Stomach (tissue), 4 donors: Measurements from ENCODE around the gene SMAD3.

Experiments used
- EP300 ChIP-seq: sonication (generic); formaldehyde crosslinking; IDR thresholded peaks from one replicate; pipeline ENCODE4 v1.6.1; 2017; ENCODE audit warnings: antibody characterized with exemption
- POLR2AphosphoS5 ChIP-seq, 3 donors: sonication (generic); formaldehyde crosslinking; IDR thresholded peaks; one replicate each; pipeline ENCODE4 v1.6.1; 2016; ENCODE audit warnings: antibody characterized with exemption in 3 of 3
- TF ChIP-seq, protein P1 (sequence below), 7 experiments: fragments of 450-650 bp in 4 of 7; fragments of 200-600 bp in 3 of 7; sonication (generic) in 3 of 7; IDR thresholded peaks; one replicate each; pipeline ENCODE4 v1.5.1; 2016 to 2019; ENCODE audit warnings: antibody characterized with exemption in 7 of 7, control low read depth in 2 of 7, mild to moderate bottlenecking in 1 of 7

DNA sequence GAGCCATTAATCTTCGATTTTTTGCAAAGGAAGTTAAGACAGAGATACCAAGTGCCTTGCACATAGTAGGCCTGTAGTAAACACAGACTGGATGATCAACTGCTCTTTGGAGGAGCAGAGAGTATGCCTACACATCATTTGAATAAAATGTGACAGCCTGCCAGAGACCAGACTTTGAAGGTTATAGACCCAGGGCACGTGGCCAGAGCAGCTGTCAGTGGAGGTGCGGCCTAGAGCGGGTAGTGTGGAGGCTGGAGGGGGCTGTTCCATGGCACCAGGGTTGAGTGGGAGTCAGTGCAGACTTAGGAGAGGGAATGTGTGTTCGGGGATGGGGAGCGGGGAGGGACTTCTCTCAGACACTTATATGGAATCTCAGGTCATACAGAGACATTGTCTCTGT lies 80.8 kb downstream of the SMAD3 start:
- TF ChIP-seq, protein P1, sequence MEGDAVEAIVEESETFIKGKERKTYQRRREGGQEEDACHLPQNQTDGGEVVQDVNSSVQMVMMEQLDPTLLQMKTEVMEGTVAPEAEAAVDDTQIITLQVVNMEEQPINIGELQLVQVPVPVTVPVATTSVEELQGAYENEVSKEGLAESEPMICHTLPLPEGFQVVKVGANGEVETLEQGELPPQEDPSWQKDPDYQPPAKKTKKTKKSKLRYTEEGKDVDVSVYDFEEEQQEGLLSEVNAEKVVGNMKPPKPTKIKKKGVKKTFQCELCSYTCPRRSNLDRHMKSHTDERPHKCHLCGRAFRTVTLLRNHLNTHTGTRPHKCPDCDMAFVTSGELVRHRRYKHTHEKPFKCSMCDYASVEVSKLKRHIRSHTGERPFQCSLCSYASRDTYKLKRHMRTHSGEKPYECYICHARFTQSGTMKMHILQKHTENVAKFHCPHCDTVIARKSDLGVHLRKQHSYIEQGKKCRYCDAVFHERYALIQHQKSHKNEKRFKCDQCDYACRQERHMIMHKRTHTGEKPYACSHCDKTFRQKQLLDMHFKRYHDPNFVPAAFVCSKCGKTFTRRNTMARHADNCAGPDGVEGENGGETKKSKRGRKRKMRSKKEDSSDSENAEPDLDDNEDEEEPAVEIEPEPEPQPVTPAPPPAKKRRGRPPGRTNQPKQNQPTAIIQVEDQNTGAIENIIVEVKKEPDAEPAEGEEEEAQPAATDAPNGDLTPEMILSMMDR (IDR thresholded peaks at IDR 0.05): no peak
- TF ChIP-seq EP300 (no peak), POLR2AphosphoS5 (IDR thresholded peaks at IDR 0.05) (no peak)
